HCT116 (cell line): ENCODE results near the gene GRAMD2A.

Source experiments
- CEBPB ChIP-seq: IDR thresholded peaks from 2 replicates; pipeline ENCODE4 v1.6.1; 2012; ENCODE audit warnings: low read depth
- ELF1 ChIP-seq: IDR thresholded peaks from 2 replicates; pipeline ENCODE4 v1.6.1; 2012; ENCODE audit warnings: low read depth, borderline replicate concordance
- EZH2 ChIP-seq: fragments of 200-600 bp; sonication (generic); IDR thresholded peaks from 2 replicates; pipeline ENCODE4 v1.6.1; 2017; ENCODE audit warnings: antibody characterized with exemption, mixed run types
- EZH2phosphoT487 ChIP-seq: fragments of 200-600 bp; IDR thresholded peaks from 2 replicates; pipeline ENCODE4 v1.6.1; 2018; ENCODE audit warnings: antibody characterized with exemption, borderline replicate concordance
- JUND ChIP-seq: IDR thresholded peaks from 2 replicates; pipeline ENCODE4 v1.6.1; 2012
- MAX ChIP-seq: IDR thresholded peaks from 2 replicates; pipeline ENCODE4 v1.6.1; 2012
- POLR2A ChIP-seq: IDR thresholded peaks from 2 replicates; pipeline ENCODE4 v1.7.0; 2011; ENCODE audit warnings: borderline replicate concordance; ENCODE audit not compliant: insufficient read depth, insufficient read length; ENCODE audit errors: extremely low read depth
- POLR2AphosphoS5 ChIP-seq: IDR thresholded peaks from 2 replicates; pipeline ENCODE4 v1.6.1; 2011; ENCODE audit warnings: mild to moderate bottlenecking, low read depth, low read length, moderate library complexity
- SIN3A ChIP-seq: IDR thresholded peaks from 2 replicates; pipeline ENCODE4 v1.6.1; 2012; ENCODE audit warnings: low read depth
- YY1 ChIP-seq: IDR thresholded peaks from 2 replicates; pipeline ENCODE4 v1.6.1; 2011; ENCODE audit warnings: low read length, low read depth, moderate library complexity, mild to moderate bottlenecking; ENCODE audit not compliant: insufficient replicate concordance; ENCODE audit errors: extremely low read depth
- ZBTB33 ChIP-seq: IDR thresholded peaks from 2 replicates; pipeline ENCODE4 v1.6.1; 2011; ENCODE audit warnings: mild to moderate bottlenecking, low read length, moderate library complexity; ENCODE audit not compliant: insufficient replicate concordance; ENCODE audit errors: extremely low read depth
- TF ChIP-seq, protein P1 (sequence below), 3 experiments: fragments of 200-600 bp in 1 of 3; sonication (generic) in 1 of 3; IDR thresholded peaks in 2 of 3; conservative IDR thresholded peaks in 1 of 3; 2 replicates each; pipeline ENCODE4 v1.5.1; 2012 to 2017; ENCODE audit warnings: low read depth in 2 of 3, low read length in 2 of 3, antibody characterized with exemption in 1 of 3, borderline replicate concordance in 1 of 3, control low read depth in 1 of 3, mild to moderate bottlenecking in 1 of 3, mixed read lengths in 1 of 3, mixed run types in 1 of 3, moderate library complexity in 1 of 3; ENCODE audit not compliant: insufficient read depth in 1 of 3

DNA sequence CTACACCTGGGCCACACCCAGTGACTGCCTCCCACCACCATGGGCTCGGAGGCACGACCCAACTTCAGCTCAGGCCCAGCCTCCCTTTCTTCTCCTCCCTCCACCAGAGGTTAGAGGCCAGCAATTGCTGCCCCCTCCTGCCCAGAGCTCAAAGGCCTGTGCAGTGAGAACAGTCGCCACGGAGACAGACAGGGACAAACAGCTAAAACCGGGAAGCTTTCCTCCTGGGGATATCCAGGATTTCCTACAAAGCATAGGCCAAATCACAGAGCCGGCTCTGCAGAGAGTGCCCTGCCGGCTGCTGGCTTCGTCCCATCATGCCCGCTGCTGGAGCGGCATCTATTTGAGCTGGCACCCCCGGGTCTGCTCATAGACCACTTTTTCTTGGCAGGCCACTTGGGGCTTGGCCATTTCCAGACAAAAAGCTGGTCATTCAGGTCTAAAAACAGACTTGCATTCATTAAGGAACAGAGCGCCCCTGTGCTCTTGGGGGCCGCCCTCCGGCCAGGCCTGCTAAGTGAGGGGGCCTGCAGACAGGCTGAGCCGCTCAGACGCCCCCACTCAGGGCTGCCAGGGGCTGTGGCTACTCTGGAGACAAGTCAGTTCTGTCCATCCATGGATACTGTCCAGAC, 17.5 kb downstream of the GRAMD2A start:
- TF ChIP-seq, protein P1, sequence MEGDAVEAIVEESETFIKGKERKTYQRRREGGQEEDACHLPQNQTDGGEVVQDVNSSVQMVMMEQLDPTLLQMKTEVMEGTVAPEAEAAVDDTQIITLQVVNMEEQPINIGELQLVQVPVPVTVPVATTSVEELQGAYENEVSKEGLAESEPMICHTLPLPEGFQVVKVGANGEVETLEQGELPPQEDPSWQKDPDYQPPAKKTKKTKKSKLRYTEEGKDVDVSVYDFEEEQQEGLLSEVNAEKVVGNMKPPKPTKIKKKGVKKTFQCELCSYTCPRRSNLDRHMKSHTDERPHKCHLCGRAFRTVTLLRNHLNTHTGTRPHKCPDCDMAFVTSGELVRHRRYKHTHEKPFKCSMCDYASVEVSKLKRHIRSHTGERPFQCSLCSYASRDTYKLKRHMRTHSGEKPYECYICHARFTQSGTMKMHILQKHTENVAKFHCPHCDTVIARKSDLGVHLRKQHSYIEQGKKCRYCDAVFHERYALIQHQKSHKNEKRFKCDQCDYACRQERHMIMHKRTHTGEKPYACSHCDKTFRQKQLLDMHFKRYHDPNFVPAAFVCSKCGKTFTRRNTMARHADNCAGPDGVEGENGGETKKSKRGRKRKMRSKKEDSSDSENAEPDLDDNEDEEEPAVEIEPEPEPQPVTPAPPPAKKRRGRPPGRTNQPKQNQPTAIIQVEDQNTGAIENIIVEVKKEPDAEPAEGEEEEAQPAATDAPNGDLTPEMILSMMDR (IDR thresholded peaks at IDR 0.05 in 2 of 3, conservative IDR thresholded peaks at IDR 0.05 in 1 of 3; ENCODE audit: borderline replicate concordance in 1 of 3, insufficient read depth in 1 of 3, low read depth in 2 of 3, low read length in 2 of 3), result no peak
- no peak for TF ChIP-seq POLR2A
- no peak for TF ChIP-seq EZH2
- TF ChIP-seq POLR2AphosphoS5, result no peak
- no peak for TF ChIP-seq ZBTB33
- no peak for TF ChIP-seq EZH2phosphoT487
- TF ChIP-seq CEBPB, result no peak
- no peak for TF ChIP-seq SIN3A
- TF ChIP-seq YY1, result no peak
- TF ChIP-seq ELF1, result no peak
- no peak for TF ChIP-seq MAX
- no peak for TF ChIP-seq JUND
